WERI-Rb-1 (cell line): ENCODE measurements around the gene SLC23A2.
A peak's percentile ranks its signal among the peaks of the same experiment; 100 is the strongest.

Source experiments
- DNase-seq: peaks from one replicate; pipeline ENCODE4 v3.0.0-alpha.2; 2020
- H3K27ac ChIP-seq: fragments of 250-450 bp; sonication (Bioruptor Pico); 2 replicates; pipeline ENCODE4 v1.5.1; 2020; ENCODE audit warnings: mild to moderate bottlenecking, moderate library complexity
- H3K27me3 ChIP-seq: fragments of 250-450 bp; sonication (Bioruptor Pico); 2 replicates; pipeline ENCODE4 v1.5.1; 2021; ENCODE audit warnings: mild to moderate bottlenecking, low read depth, moderate library complexity; ENCODE audit not compliant: insufficient read depth, severe bottlenecking
- H3K36me3 ChIP-seq: fragments of 250-450 bp; sonication (Bioruptor Pico); 2 replicates; pipeline ENCODE4 v1.5.1; 2020; ENCODE audit warnings: mild to moderate bottlenecking, moderate library complexity
- H3K4me3 ChIP-seq: 2 replicates; pipeline ENCODE4 v1.5.1; 2011; ENCODE audit warnings: low read depth, mild to moderate bottlenecking, control low read depth, low read length
- H3K9me3 ChIP-seq: fragments of 250-450 bp; sonication (Bioruptor Pico); 2 replicates; pipeline ENCODE4 v1.5.1; 2021; ENCODE audit warnings: mild to moderate bottlenecking, moderate library complexity; ENCODE audit not compliant: severe bottlenecking
- TF ChIP-seq, protein P1 (sequence below): IDR thresholded peaks from 2 replicates; pipeline ENCODE4 v1.5.1; 2011; ENCODE audit warnings: low read depth, mild to moderate bottlenecking, control low read depth, inconsistent platforms, low read length

The SLC23A2 gene

DNA sequence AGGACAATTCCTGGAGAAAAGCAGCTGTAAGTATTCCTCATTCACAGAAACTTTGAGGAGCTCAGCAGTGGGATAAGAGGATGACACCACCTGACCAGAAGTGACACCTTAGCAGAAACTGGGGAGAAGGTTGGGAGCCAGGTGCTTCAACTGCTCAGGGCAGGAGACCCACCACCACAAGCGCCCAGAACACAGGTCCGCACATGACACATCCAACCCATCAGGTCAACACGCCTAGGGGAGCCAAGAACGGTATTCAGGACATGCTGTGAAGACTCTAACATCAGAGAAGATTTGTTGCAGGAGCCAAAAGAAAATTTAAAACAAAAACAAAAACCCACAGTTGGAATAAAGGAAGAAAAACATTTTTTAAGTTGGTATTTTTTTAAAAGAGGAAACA lies 50.5 kb downstream of the SLC23A2 start:
- DNase-seq: no peak
- Histone ChIP-seq H3K9me3 (peaks cover 8% of the 10 kb centered on the region), H3K27ac (no peak overlapping the region), H3K36me3 (peaks cover 9% of the 10 kb centered on the region), H3K27me3 (no peaks in the 10 kb centered on the region), H3K4me3 (no peak overlapping the region)
- TF ChIP-seq, protein P1, sequence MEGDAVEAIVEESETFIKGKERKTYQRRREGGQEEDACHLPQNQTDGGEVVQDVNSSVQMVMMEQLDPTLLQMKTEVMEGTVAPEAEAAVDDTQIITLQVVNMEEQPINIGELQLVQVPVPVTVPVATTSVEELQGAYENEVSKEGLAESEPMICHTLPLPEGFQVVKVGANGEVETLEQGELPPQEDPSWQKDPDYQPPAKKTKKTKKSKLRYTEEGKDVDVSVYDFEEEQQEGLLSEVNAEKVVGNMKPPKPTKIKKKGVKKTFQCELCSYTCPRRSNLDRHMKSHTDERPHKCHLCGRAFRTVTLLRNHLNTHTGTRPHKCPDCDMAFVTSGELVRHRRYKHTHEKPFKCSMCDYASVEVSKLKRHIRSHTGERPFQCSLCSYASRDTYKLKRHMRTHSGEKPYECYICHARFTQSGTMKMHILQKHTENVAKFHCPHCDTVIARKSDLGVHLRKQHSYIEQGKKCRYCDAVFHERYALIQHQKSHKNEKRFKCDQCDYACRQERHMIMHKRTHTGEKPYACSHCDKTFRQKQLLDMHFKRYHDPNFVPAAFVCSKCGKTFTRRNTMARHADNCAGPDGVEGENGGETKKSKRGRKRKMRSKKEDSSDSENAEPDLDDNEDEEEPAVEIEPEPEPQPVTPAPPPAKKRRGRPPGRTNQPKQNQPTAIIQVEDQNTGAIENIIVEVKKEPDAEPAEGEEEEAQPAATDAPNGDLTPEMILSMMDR: no peak

DNA sequence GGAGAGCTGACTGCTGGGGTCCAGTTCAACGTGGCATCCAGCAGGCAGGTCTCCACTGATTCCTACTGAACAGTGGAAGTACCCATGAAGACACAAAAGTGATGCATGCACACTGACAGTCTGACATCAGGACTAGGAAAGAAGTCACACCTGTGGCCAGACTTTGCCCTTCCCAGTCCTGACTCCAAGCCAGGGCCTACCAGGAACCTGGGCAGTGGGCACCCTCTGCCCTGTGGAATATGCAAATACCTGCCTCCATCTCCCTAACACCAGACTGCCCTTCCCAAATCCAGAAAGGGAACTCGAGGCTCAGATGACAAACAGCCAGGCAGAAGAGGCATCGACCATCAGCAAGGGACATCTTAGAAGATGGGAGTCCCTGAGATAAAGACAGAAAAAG lies 50.9 kb downstream of the SLC23A2 start:
- Histone ChIP-seq H3K9me3 (peaks cover 8% of the 10 kb centered on the region), H3K36me3 (peaks cover 9% of the 10 kb centered on the region), H3K4me3 (no peak overlapping the region), H3K27me3 (no peaks in the 10 kb centered on the region), H3K27ac (no peak overlapping the region)
- TF ChIP-seq, protein P1: no peak
- DNase-seq: no peak

DNA sequence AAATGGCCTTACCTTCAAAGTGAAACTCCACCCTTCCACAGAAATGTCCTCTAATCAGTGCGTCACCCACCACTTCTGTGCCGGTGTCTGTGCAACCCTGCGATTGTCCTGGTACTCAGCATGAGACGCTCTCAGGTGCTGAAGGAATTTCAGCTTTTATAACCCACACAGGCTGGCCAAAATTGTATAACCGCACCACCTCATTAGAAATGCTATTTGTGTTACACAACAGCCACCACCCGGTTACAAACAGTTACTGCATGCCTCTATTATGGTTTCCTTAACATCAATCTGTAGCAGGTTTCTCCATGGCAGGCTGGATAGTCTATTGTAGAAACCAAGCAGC lies 51.5 kb downstream of the SLC23A2 start:
- Histone ChIP-seq H3K9me3 (peaks cover 8% of the 10 kb centered on the region), H3K4me3 (no peak overlapping the region), H3K27ac (no peak overlapping the region), H3K27me3 (no peaks in the 10 kb centered on the region), H3K36me3 (peaks cover 9% of the 10 kb centered on the region)
- TF ChIP-seq, protein P1: peak; percentile 59
- DNase-seq: no peak

DNA sequence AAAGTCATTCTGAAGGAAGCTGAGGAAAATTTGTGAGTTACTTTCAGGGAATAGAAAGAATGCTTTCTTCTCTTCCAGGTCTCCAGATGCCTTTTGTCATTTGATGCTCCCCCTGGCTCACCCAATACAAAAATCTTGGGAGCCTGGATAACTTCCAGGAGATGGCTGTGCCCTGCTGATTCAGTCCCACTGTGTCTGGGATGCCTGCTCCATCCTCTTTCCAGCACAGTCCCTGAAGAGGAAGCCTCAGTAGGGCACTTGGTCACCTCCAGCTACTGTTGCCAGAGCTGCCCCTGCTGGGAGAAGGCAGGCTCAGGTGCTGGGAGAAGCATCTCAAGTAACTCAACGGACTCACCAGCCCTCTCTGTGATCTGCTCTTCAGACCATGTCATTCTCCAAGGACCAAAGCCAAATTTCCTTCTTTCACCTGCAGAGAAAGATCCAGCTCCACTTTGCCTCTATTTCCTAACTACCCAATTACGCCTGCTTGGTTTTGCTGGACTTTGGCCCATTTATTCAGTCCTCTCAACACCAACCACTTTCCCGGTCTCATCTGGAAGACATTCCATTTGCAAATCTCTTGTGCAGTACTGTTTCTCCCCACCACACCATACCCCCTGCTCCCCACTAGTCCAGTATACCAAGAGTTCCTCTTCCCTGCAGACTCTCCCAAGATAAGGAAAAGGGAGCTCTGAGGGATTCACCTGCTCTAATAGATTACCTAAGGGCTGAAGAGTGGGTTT lies 53.3 kb downstream of the SLC23A2 start:
- Histone ChIP-seq H3K36me3 (peaks cover 9% of the 10 kb centered on the region), H3K4me3 (no peak overlapping the region), H3K27ac (no peak overlapping the region), H3K9me3 (peaks cover 8% of the 10 kb centered on the region), H3K27me3 (no peaks in the 10 kb centered on the region)
- TF ChIP-seq, protein P1: no peak
- no peak for DNase-seq

DNA sequence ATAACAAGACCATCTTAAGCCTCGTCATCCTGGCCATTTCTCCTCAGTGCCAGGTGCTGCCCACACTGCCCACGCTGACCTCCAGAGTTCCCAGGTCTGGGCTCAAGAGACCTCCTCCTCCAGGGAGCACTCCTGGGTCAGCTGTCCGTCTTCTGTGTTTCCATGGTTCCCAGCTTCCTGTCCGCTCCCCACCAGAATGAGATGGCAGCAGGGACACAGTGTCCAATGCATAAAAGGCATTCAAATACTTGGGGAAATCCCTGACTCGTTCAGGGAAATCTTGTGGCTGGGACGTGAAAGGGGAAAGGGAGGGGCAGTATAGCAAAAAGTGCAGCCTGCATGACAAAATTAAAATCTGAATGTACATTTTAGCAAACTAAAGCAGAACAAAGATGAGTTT lies 54.3 kb downstream of the SLC23A2 start:
- no peak overlapping the region for H3K4me3 ChIP-seq
- DNase-seq: no peak
- no peak overlapping the region for H3K27ac ChIP-seq

More for the DNA sequence above, 54.3 kb downstream of the SLC23A2 start:
- TF ChIP-seq, protein P1: no peak
- Histone ChIP-seq H3K9me3 (no peaks in the 10 kb centered on the region), H3K36me3 (0 out of 2 replicates have a peak, but pooled peaks cover 3% of the 10 kb centered on the region), H3K27me3 (no peaks in the 10 kb centered on the region)
